HCT116 (cell line): ENCODE measurements around the gene GFPT1. TPM values are rescaled to one million over a fixed set of nuclear protein-coding genes. Genes with fewer than 3 reads are reported as not detected.
"Not testable (repeated sequence)": the region's sequence is repeated elsewhere in the genome, so short reads cannot be mapped to it uniquely, and the experiment has no call there.

ENCODE experiments used
- ATAC-seq: fragments of 200-7000 bp; cut with Tn5 transposase; 2 replicates; pipeline ENCODE4 v1.9.1; 2020; ENCODE audit warnings: mild to moderate bottlenecking, moderate library complexity
- BruUV-seq: library from RNA; stranded (reverse); fragments of 400-500 nt; replicated peaks from 2 replicates; lab custom pipeline; 2021; lab: Mats Ljungman, UMichigan
- CTCF ChIA-PET: fragments of 300-600 bp; sonication (Branson Sonifier 250); formaldehyde crosslinking; loops from one replicate; lab custom pipeline; 2021; ENCODE audit warnings: antibody characterized with exemption; lab: Charles Lee
- POLR2A ChIA-PET: fragments of 300-600, 350-600 bp; sonication (Branson Sonifier 250); formaldehyde crosslinking; loops from one replicate; lab custom pipeline; 2021; ENCODE audit warnings: antibody characterized with exemption; lab: Charles Lee
- RAD21 ChIA-PET, 2 experiments: fragments of 300-600 bp; sonication (Branson Sonifier 250); formaldehyde crosslinking; loops; one replicate each; lab custom pipeline; 2023; ENCODE audit warnings: low total read pairs in 2 of 2; ENCODE audit not compliant: uncharacterized antibody in 2 of 2, unreplicated experiment in 2 of 2, low non-redundant PET in 1 of 2; lab: Charles Lee
- DNase-seq: peaks from one replicate; pipeline ENCODE4 v3.0.0-alpha.2; 2010; ENCODE audit warnings: low read depth, low spot score
- H2AFZ ChIP-seq: fragments of 200-600 bp; shearing (Covaris generic), sonication (generic); 2 replicates; pipeline ENCODE4 v1.6.1; 2017; ENCODE audit warnings: low read depth, mixed run types, mixed read lengths, antibody characterized with exemption, low read length; ENCODE audit not compliant: poor library complexity, severe bottlenecking
- H3K27ac ChIP-seq: 2 replicates; pipeline ENCODE4 v1.5.1; 2012; ENCODE audit warnings: low read depth, low read length
- H3K27me3 ChIP-seq: fragments of 200-600 bp; sonication (generic); 2 replicates; pipeline ENCODE4 v1.6.1; 2016; ENCODE audit warnings: mixed run types, low read length, mixed read lengths; ENCODE audit not compliant: insufficient read depth
- H3K36me3 ChIP-seq, 2 experiments: fragments of 200-500 bp in 1 of 2; fragments of 200-600 bp in 1 of 2; sonication (Bioruptor generic) in 1 of 2; sonication (generic) in 1 of 2; 2 replicates each; pipeline versions ENCODE4 v1.5.1 to v1.6.1; 2014 to 2016; ENCODE audit warnings: low read length in 2 of 2, inconsistent platforms in 1 of 2, mixed read lengths in 1 of 2, mixed run types in 1 of 2; ENCODE audit not compliant: insufficient read depth in 2 of 2, control insufficient read depth in 1 of 2
- H3K4me1 ChIP-seq, 2 experiments: fragments of 200-600 bp in 1 of 2; sonication (generic) in 1 of 2; 2 replicates each; pipeline versions ENCODE4 v1.5.1 to v1.6.1; 2012 to 2017; ENCODE audit warnings: low read length in 2 of 2, inconsistent platforms in 1 of 2, mild to moderate bottlenecking in 1 of 2, mixed read lengths in 1 of 2, mixed run types in 1 of 2, moderate library complexity in 1 of 2; ENCODE audit not compliant: insufficient read depth in 2 of 2, control insufficient read depth in 1 of 2
- H3K4me2 ChIP-seq: fragments of 200-600 bp; sonication (generic); 2 replicates; pipeline ENCODE4 v1.6.1; 2017; ENCODE audit warnings: mixed run types, low read length, mixed read lengths
- H3K4me3 ChIP-seq, 2 experiments: fragments of 200-600 bp in 1 of 2; sonication (generic) in 1 of 2; replicated peaks in 1 of 2; 2 replicates each; pipeline ENCODE4 v1.5.1; 2011 to 2016; ENCODE audit warnings: low read length in 2 of 2, control low read depth in 1 of 2, low read depth in 1 of 2, mild to moderate bottlenecking in 1 of 2, mixed read lengths in 1 of 2, mixed run types in 1 of 2
- H3K79me2 ChIP-seq: fragments of 200-600 bp; sonication (generic); 2 replicates; pipeline ENCODE4 v1.6.1; 2017; ENCODE audit warnings: mild to moderate bottlenecking, mixed run types, low read length, moderate library complexity, mixed read lengths; ENCODE audit not compliant: insufficient read depth
- H3K9ac ChIP-seq: fragments of 200-600 bp; sonication (generic); 2 replicates; pipeline ENCODE4 v1.6.1; 2016; ENCODE audit warnings: low read length, mixed read lengths
- H3K9me2 ChIP-seq: fragments of 200-600 bp; sonication (generic), shearing (Covaris generic); 2 replicates; pipeline ENCODE4 v1.6.1; 2017; ENCODE audit warnings: mixed run types, mild to moderate bottlenecking, moderate library complexity; ENCODE audit not compliant: insufficient read depth
- H3K9me3 ChIP-seq, 2 experiments: fragments of 200-500 bp in 1 of 2; fragments of 200-600 bp in 1 of 2; sonication (Bioruptor generic) in 1 of 2; sonication (generic) in 1 of 2; 2 replicates each; pipeline ENCODE4 v1.6.1; 2014 to 2017; ENCODE audit warnings: low read length in 2 of 2, mixed read lengths in 2 of 2, inconsistent platforms in 1 of 2, low read depth in 1 of 2, mild to moderate bottlenecking in 1 of 2, mixed run types in 1 of 2, moderate library complexity in 1 of 2; ENCODE audit not compliant: control insufficient read depth in 1 of 2, insufficient read depth in 1 of 2
- H4K20me1 ChIP-seq: fragments of 200-600 bp; sonication (generic), shearing (Covaris generic); 2 replicates; pipeline ENCODE4 v1.6.1; 2017; ENCODE audit warnings: mixed run types, mild to moderate bottlenecking, moderate library complexity; ENCODE audit not compliant: insufficient read depth
- EGR1 ChIP-seq: IDR thresholded peaks from 2 replicates; pipeline ENCODE4 v1.6.1; 2012; ENCODE audit warnings: low read depth
- ELF1 ChIP-seq: IDR thresholded peaks from 2 replicates; pipeline ENCODE4 v1.6.1; 2012; ENCODE audit warnings: low read depth, borderline replicate concordance
- EZH2 ChIP-seq: fragments of 200-600 bp; sonication (generic); IDR thresholded peaks from 2 replicates; pipeline ENCODE4 v1.6.1; 2017; ENCODE audit warnings: antibody characterized with exemption, mixed run types
- EZH2phosphoT487 ChIP-seq: fragments of 200-600 bp; IDR thresholded peaks from 2 replicates; pipeline ENCODE4 v1.6.1; 2018; ENCODE audit warnings: antibody characterized with exemption, borderline replicate concordance
- JUND ChIP-seq: IDR thresholded peaks from 2 replicates; pipeline ENCODE4 v1.6.1; 2012
- POLR2AphosphoS5 ChIP-seq: IDR thresholded peaks from 2 replicates; pipeline ENCODE4 v1.6.1; 2011; ENCODE audit warnings: mild to moderate bottlenecking, low read depth, low read length, moderate library complexity
- RAD21 ChIP-seq: IDR thresholded peaks from 2 replicates; pipeline ENCODE4 v1.6.1; 2012; ENCODE audit warnings: low read depth, mild to moderate bottlenecking
- SIN3A ChIP-seq: IDR thresholded peaks from 2 replicates; pipeline ENCODE4 v1.6.1; 2012; ENCODE audit warnings: low read depth
- SP1 ChIP-seq: IDR thresholded peaks from 2 replicates; pipeline ENCODE4 v1.6.1; 2012; ENCODE audit warnings: low read depth
- SRF ChIP-seq: IDR thresholded peaks from 2 replicates; pipeline ENCODE4 v1.6.1; 2012; ENCODE audit warnings: low read depth
- TCF7L2 ChIP-seq: IDR thresholded peaks from 2 replicates; pipeline ENCODE4 v1.7.0; 2011; ENCODE audit warnings: borderline replicate concordance, inconsistent platforms; ENCODE audit not compliant: insufficient read depth, insufficient read length; ENCODE audit errors: extremely low read depth
- YY1 ChIP-seq: IDR thresholded peaks from 2 replicates; pipeline ENCODE4 v1.6.1; 2011; ENCODE audit warnings: low read length, low read depth, moderate library complexity, mild to moderate bottlenecking; ENCODE audit not compliant: insufficient replicate concordance; ENCODE audit errors: extremely low read depth
- ZFX ChIP-seq: fragments of 450-650 bp; IDR thresholded peaks from 2 replicates; pipeline ENCODE4 v1.6.1; 2017
- intact Hi-C: fragments of 100-400 bp; cut with micrococcal nuclease; formaldehyde crosslinking; loops from 2 replicates; pipeline ENCODE4 v1.10.0; 2022
- total RNA-seq: library from RNA; stranded (reverse); gene quantifications from one replicate; pipeline ENCODE4 v1.2.1, GENCODE V29; 2021; ENCODE audit not compliant: unreplicated experiment
- TF ChIP-seq, protein P1 (sequence below), 3 experiments: fragments of 200-600 bp in 1 of 3; sonication (generic) in 1 of 3; IDR thresholded peaks in 2 of 3; conservative IDR thresholded peaks in 1 of 3; 2 replicates each; pipeline ENCODE4 v1.5.1; 2012 to 2017; ENCODE audit warnings: low read depth in 2 of 3, low read length in 2 of 3, antibody characterized with exemption in 1 of 3, borderline replicate concordance in 1 of 3, control low read depth in 1 of 3, mild to moderate bottlenecking in 1 of 3, mixed read lengths in 1 of 3, mixed run types in 1 of 3, moderate library complexity in 1 of 3; ENCODE audit not compliant: insufficient read depth in 1 of 3
- TF ChIP-seq, protein P2 (sequence below): IDR thresholded peaks from 2 replicates; pipeline ENCODE4 v1.6.1; 2011; ENCODE audit warnings: mild to moderate bottlenecking, low read length, moderate library complexity; ENCODE audit not compliant: insufficient replicate concordance; ENCODE audit errors: extremely low read depth
- TF ChIP-seq, protein P3 (sequence below): IDR thresholded peaks from 2 replicates; pipeline ENCODE4 v1.6.1; 2012

Gene GFPT1
- total RNA-seq, 1 experiment from 2014 or later: 62.4 TPM

DNA sequence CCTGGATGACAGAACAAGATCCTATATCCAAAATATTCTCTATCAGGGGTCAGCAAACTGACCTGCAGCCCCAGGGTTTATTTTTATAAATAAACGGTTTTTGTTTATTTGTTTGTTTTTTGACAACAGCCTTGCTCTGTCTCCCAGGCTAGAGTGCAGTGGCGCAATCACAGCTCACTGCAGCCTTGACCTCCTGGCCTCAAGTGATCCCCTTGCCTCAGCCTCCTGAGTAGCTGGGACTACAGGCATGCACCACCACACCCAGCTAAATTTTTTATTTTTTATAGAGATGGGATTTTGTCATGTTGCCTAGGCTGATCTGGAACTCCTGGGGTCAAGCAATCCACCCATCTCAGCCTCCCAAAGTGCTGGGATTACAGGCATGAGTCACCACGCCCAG is 32.1 kb downstream of the GFPT1 start:
- H3K79me2 ChIP-seq, H2AFZ ChIP-seq, H4K20me1 ChIP-seq, POLR2A ChIA-PET, H3K27ac ChIP-seq, ATAC-seq, DNase-seq, H3K4me1 ChIP-seq, intact Hi-C loops, BruUV-seq, H3K27me3 ChIP-seq, H3K9ac ChIP-seq, H3K9me3 ChIP-seq, H3K4me2 ChIP-seq, CTCF ChIA-PET, RAD21 ChIA-PET, H3K9me2 ChIP-seq, H3K4me3 ChIP-seq: not testable (repeated sequence)
- peaks cover 13 to 16% of the 10 kb centered on the region in 2 experiments for H3K36me3 ChIP-seq

DNA sequence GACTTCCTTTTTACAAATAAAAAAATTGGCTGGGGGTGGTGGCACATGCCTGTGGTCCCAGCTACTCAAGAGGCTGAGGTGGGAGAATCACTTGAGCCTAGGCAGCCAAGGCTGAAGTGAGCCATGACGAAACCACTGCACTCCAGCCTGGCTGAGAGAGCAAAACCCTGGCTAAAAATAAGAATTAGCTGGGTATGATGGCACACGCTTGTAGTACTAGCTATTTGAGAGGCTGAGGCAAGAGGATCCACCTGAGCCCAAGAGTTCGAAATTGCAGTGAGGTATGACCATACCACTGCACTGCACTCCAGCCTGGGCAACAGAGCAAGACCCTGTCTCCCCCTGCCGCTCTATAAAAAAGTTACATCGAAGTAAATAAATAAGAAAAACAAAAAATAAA is 33.7 kb downstream of the GFPT1 start:
- Histone ChIP-seq H3K4me1 (no peaks in the 10 kb centered on the region), H3K79me2 (no peaks in the 10 kb centered on the region), H3K27ac (no peak overlapping the region), H3K27me3 (no peaks in the 10 kb centered on the region), H3K9me2 (no peaks in the 10 kb centered on the region), H4K20me1 (no peaks in the 10 kb centered on the region), H3K4me3 (no peak overlapping the region), H3K9me3 (no peaks in the 10 kb centered on the region), H3K9ac (no peak overlapping the region), H2AFZ (no peak overlapping the region), H3K36me3 (peaks cover 16 to 18% of the 10 kb centered on the region in 2 experiments), H3K4me2 (no peak overlapping the region)
- ChIA-PET POLR2A (no interaction called here), CTCF (no interaction called here), RAD21 (no interaction called here)
- BruUV-seq: no TSS peak
- DNase-seq (no peak), ATAC-seq (no peak)
- TF ChIP-seq, protein P1, sequence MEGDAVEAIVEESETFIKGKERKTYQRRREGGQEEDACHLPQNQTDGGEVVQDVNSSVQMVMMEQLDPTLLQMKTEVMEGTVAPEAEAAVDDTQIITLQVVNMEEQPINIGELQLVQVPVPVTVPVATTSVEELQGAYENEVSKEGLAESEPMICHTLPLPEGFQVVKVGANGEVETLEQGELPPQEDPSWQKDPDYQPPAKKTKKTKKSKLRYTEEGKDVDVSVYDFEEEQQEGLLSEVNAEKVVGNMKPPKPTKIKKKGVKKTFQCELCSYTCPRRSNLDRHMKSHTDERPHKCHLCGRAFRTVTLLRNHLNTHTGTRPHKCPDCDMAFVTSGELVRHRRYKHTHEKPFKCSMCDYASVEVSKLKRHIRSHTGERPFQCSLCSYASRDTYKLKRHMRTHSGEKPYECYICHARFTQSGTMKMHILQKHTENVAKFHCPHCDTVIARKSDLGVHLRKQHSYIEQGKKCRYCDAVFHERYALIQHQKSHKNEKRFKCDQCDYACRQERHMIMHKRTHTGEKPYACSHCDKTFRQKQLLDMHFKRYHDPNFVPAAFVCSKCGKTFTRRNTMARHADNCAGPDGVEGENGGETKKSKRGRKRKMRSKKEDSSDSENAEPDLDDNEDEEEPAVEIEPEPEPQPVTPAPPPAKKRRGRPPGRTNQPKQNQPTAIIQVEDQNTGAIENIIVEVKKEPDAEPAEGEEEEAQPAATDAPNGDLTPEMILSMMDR (IDR thresholded peaks at IDR 0.05 in 2 of 3, conservative IDR thresholded peaks at IDR 0.05 in 1 of 3; ENCODE audit: borderline replicate concordance in 1 of 3, insufficient read depth in 1 of 3, low read depth in 2 of 3, low read length in 2 of 3): no peak
- TF ChIP-seq YY1: no peak
- TF ChIP-seq RAD21: no peak
- no peak for TF ChIP-seq SP1
- no peak for TF ChIP-seq SIN3A
- no peak for TF ChIP-seq POLR2AphosphoS5
- no peak for TF ChIP-seq JUND
- TF ChIP-seq, protein P2, sequence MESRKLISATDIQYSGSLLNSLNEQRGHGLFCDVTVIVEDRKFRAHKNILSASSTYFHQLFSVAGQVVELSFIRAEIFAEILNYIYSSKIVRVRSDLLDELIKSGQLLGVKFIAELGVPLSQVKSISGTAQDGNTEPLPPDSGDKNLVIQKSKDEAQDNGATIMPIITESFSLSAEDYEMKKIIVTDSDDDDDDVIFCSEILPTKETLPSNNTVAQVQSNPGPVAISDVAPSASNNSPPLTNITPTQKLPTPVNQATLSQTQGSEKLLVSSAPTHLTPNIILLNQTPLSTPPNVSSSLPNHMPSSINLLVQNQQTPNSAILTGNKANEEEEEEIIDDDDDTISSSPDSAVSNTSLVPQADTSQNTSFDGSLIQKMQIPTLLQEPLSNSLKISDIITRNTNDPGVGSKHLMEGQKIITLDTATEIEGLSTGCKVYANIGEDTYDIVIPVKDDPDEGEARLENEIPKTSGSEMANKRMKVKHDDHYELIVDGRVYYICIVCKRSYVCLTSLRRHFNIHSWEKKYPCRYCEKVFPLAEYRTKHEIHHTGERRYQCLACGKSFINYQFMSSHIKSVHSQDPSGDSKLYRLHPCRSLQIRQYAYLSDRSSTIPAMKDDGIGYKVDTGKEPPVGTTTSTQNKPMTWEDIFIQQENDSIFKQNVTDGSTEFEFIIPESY: no peak
- TF ChIP-seq EGR1: no peak
- no peak for TF ChIP-seq EZH2phosphoT487
- no peak for TF ChIP-seq SRF
- TF ChIP-seq ELF1: no peak
- TF ChIP-seq, protein P3, sequence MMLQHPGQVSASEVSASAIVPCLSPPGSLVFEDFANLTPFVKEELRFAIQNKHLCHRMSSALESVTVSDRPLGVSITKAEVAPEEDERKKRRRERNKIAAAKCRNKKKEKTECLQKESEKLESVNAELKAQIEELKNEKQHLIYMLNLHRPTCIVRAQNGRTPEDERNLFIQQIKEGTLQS: no peak
- TF ChIP-seq TCF7L2: no peak
- no peak for TF ChIP-seq ZFX
- no peak for TF ChIP-seq EZH2
- intact Hi-C loops: no loop called here
